Activated CD8-positive, alpha-beta memory T cell treated with anti-CD3 and anti-CD28 coated beads for 36 hours (primary cell): Measurements from ENCODE around the gene TTLL6. TPM values are rescaled to one million over a fixed set of nuclear protein-coding genes. Genes with fewer than 3 reads are reported as not detected.

Source experiments
- CTCF ChIA-PET: fragments of 350-600 bp; sonication (Branson Sonifier 250); formaldehyde crosslinking; loops from one replicate; lab custom pipeline; 2021; ENCODE audit warnings: antibody characterized with exemption; lab: Charles Lee
- POLR2A ChIA-PET: fragments of 350-600 bp; sonication (Branson Sonifier 250); formaldehyde crosslinking; loops from one replicate; lab custom pipeline; 2021; ENCODE audit warnings: antibody characterized with exemption; lab: Charles Lee
- total RNA-seq, 2 experiments: library from RNA; stranded (reverse); gene quantifications; one replicate each; pipeline ENCODE4 v1.2.3, GENCODE V29; 2021

Gene TTLL6
- total RNA-seq, 2 experiments from 2014 or later: not detected

DNA sequence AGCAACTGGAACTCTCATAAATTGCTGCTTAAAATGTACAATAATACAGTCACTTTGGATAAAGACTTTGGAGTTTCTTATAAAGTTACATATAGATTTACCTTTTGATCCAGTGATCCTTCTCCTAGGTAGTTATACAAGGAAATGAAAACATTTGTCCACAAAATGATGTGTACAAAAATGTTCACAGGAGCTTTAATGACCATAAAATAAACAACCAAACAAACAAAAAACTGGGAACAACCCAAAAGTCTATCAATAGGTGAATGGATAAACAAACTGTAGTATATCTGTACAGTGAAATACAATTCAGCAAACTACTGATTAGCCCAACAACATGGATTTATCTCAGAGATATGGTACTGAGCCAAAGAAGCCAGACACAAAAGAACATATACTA is 37.6 kb downstream of the TTLL6 start:
- ChIA-PET CTCF (no interaction called here), POLR2A (no interaction called here)

GRCh38 chr17:48776602-48777001 is 40.4 kb downstream of the TTLL6 start:
- CTCF ChIA-PET: no interaction called here

GRCh38 chr17:48773245-48773644 is 43.8 kb downstream of the TTLL6 start:
- POLR2A ChIA-PET: no interaction called here
- CTCF ChIA-PET: no interaction called here

More at GRCh38 chr17:48776602-48777001, 40.4 kb downstream of the TTLL6 start:
- POLR2A ChIA-PET: no interaction called here

GRCh38 chr17:48770954-48771353 is 46.1 kb downstream of the TTLL6 start:
- ChIA-PET POLR2A (no interaction called here), CTCF (no interaction called here)

GRCh38 chr17:48769009-48769675 is 47.9 kb downstream of the TTLL6 start:
- ChIA-PET POLR2A (interaction anchor here (0.6 kb wide), 1 partner anchor 93 kb away, joined by 4 read pairs; no protein-coding TSS in a partner anchor), CTCF (no interaction called here)

GRCh38 chr17:48767263-48767774 is 49.7 kb downstream of the TTLL6 start:
- ChIA-PET CTCF (no interaction called here), POLR2A (no interaction called here)

DNA sequence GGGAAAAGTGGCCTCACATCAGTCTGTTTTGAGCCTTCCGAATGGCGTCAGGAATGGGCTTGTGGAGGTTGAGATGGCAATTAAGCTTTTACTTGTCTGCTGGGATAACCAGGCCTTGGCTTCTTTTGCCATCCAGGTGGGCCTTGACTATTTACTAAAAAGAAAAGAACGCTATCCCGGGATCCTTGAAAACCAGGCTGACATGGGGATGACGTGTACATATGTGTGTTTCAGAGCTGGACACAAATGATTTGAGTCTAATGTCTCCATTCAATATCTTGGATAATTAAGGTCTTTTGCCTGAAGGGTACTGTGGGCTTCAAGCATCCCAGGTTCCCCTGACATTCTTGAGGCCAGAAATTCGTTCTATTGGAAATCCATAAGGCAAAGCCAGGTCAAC is 55.9 kb downstream of the TTLL6 start:
- ChIA-PET POLR2A (no interaction called here), CTCF (no interaction called here)

GRCh38 chr17:48760411-48760810 is 56.6 kb downstream of the TTLL6 start:
- POLR2A ChIA-PET: no interaction called here

GRCh38 chr17:48759288-48759687 is 57.7 kb downstream of the TTLL6 start:
- ChIA-PET POLR2A (no interaction called here), CTCF (interaction anchor here (1.3 kb wide), 1 partner anchor 81 kb away, joined by 4 read pairs; no protein-coding TSS in a partner anchor)

More at GRCh38 chr17:48760411-48760810, 56.6 kb downstream of the TTLL6 start:
- CTCF ChIA-PET: interaction anchor here (1.3 kb wide), 1 partner anchor 82 kb away, joined by 4 read pairs; no protein-coding TSS in a partner anchor

- POLR2A ChIA-PET: no interaction called here
- CTCF ChIA-PET: no interaction called here
Measured at GRCh38 chr17:48757524-48757961, 59.5 kb downstream of the TTLL6 start.

DNA sequence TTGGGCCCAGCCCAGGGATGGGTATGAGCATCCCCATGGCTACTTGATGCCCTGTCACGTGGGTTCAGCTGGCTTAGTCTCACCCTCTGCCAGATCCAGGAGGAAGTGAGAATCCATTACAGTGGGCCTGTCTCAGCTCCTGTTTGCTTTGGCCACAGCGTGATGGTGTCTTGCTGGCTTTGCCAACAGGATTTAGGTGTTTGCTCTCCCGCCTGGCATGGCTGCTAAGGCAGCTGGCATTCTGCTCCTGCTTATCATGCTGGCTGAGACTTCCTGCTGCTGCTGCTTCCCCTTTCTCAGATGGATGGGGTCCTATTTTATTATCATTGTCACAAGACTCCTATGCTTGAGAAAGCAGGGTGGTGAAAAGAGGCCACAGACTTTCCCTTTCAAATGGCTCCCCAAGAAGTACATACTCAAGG is 60.2 kb downstream of the TTLL6 start:
- CTCF ChIA-PET: no interaction called here
- POLR2A ChIA-PET: no interaction called here

DNA sequence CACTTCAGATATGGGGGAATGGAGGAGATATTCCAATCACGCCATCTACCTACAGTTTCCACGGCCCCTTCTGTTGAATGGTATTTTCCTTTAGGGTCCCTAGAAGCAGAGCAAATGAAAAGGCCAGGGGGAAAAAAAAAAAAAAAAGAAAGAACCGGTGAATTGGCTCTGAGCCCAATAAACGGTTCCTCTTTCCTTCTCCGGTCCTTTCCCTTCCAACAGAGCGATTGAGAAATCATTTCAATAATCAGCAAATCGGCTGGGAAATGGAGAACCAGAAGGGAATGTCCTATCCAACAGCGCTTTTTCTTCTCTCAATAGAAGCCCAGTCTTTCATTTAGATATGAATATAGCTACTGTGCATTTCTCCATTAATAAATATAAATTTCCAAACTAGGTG is 61.7 kb downstream of the TTLL6 start:
- ChIA-PET POLR2A (no interaction called here), CTCF (no interaction called here)

DNA sequence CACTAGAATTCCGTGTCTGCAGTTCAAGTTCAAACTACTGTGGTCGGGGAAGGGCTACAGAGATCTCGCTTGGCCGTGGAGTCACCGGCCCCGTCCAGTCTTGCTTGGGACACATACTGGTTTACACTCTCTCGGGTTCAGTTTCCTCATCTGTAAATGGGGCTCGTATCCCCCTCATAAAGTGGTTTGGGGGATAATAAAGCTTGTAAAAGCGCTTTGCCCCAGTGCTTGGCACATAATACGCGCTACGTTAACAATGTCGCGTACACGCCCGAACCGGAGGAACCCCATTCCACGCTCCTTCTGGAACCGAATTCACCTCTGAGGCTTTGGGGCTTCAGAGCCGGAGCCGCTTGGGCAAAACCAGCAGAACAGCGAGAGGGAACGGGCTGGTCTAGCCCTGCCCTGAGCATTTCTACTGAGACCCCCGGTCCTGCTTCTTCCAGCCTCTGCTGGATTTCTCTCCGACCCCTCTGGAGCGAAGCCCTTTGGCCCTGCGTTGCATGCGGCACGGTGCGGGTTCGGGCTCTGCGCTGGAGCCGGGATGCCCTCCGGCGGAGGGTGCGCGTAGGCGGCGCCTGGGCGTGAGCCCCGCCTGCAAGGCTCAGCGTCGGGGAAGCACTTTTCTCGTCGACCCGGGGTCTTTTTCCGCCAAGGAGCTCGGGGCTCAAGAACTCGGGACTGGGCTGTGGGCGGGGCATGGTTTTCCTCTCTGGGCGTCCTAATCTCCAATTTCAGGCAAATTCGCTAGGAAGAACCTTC is 62.3 kb downstream of the TTLL6 start:
- CTCF ChIA-PET: no interaction called here
- POLR2A ChIA-PET: no interaction called here

DNA sequence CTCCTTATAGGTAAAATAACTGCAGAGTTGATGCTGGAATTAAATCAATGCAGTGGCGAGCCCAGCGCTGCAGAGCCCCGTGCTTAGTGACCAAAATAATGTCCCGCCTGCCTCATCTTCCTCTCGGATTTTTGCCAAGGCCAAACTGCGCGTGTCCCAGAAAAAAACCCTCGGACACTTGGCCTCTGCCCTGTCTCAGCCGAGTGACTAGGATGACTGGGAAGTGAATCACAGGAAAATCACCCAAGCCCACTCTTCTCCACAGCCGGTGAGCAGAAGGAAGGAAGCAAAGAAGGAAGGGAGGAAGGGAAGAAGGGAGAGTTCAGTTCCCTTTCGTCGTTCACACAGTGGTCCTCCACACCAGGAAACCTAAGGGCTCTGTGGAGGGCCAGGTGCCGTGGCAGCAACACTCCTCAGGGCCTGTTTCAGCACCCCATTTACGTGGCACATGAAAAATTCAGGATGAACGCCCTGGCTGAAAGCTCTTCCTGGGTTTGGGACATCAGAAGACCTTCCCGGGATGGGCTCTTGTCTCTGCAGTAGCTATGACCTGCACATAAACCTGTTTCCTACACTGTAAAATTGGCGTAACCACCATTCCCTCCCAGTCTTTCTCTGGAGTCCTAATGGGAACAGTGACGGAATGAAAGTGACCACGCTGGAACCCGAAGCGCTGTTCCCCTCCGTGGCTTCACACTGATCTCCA is 63.1 kb downstream of the TTLL6 start:
- POLR2A ChIA-PET: no interaction called here
- CTCF ChIA-PET: no interaction called here

DNA sequence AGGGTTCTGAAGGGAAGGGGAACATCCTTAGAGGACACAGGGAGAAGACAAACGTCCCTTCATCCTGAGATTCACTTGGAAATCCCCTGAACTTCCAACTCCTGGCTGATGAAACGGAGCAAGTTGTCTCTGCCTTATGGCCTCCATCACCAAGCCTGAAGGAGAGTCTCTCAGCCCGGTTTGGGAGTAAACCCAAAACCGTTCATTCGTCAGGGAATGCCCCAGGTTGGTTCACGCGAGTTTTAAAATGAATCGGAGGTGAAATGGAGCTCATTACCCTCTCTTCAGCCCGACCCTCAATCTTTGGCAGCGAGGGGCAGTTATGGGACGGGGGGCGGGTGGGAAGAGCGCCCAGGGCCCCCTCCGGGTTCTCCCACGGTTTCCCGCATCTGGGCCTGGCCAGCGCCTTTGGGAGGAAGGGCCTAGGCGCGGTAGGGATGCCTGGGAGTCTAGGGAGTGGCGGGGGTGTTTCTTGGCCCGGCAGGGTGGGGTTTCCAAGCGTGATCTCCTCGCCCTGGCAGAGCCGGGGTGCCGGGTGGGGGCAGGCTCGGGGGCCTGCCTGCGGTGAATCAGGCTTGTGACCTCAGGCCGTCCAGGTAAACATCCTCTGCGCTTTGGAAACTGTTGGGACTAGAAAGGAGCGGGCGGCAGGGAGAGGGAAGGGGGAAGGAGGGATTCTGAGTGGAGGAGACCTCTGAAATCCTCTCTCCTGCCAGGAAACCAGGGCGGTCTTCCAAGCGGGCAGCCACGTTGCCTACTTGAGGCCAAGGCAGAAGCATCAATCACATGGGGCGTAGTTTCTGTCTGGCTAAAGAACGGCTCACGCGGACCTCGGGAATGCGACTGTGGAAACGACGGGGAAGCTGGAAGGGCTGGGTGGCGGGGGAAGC is 64.4 kb downstream of the TTLL6 start:
- POLR2A ChIA-PET: no interaction called here
- CTCF ChIA-PET: no interaction called here

DNA sequence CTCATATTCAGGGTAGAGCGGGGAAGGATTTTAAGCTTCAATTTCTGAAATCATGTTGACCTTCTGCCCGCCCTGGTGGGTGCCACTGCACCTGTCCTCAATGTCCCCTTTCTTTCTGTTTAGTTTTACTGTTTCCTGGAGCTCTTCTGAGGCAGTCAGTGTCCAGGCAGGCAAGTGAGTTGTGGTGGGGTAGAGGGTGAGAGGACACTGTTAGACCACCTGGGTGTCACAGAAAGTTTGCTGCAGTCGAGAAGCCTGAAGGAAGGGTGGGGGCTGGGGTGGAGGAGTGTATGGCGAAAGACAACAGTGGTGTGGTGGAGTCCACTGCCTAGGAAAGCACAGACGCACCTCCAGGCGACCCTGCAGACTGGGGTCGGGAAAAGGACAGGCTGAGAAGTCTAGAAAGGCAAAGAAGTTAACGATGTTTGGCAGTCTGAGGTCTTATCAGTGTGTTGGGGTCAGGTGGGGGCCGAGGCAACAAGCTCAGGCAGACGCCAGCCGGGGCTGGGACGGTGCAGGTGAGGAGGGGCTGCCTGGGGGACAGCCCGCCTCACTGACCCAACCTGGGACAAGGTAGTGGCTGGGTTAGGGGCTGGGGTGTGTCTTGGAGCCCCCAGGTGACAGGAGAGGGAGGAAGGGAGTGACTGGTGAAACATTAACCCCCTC is 65.2 kb downstream of the TTLL6 start:
- POLR2A ChIA-PET: no interaction called here
- CTCF ChIA-PET: interaction anchor here (0.6 to 1.4 kb wide), 3 partner anchors 13 to 136 kb away, joined by 3 to 5 read pairs (median 3); no protein-coding TSS in a partner anchor

GRCh38 chr17:48751172-48751571 is 65.9 kb downstream of the TTLL6 start:
- ChIA-PET CTCF (interaction anchor here (0.6 to 1.4 kb wide), 4 partner anchors 12 to 135 kb away, joined by 3 to 5 read pairs (median 3); no protein-coding TSS in a partner anchor), POLR2A (no interaction called here)
